Gastroesophageal sphincter (tissue), 3 donors: ENCODE results near the gene WWP2.

Experiments used
- POLR2A ChIP-seq, 2 donors: fragments of 450-650 bp; IDR thresholded peaks; one replicate each; pipeline ENCODE4 v1.6.1; 2017; ENCODE audit warnings: antibody characterized with exemption in 2 of 2, mild to moderate bottlenecking in 2 of 2, moderate library complexity in 1 of 2
- TF ChIP-seq, protein P1 (sequence below), 4 experiments: fragments of 200-600 bp in 2 of 4; fragments of 450-650 bp in 2 of 4; sonication (generic) in 1 of 4; IDR thresholded peaks; one replicate each; pipeline ENCODE4 v1.5.1; 2017 to 2019; ENCODE audit warnings: antibody characterized with exemption in 4 of 4, mild to moderate bottlenecking in 2 of 4, moderate library complexity in 2 of 4

DNA sequence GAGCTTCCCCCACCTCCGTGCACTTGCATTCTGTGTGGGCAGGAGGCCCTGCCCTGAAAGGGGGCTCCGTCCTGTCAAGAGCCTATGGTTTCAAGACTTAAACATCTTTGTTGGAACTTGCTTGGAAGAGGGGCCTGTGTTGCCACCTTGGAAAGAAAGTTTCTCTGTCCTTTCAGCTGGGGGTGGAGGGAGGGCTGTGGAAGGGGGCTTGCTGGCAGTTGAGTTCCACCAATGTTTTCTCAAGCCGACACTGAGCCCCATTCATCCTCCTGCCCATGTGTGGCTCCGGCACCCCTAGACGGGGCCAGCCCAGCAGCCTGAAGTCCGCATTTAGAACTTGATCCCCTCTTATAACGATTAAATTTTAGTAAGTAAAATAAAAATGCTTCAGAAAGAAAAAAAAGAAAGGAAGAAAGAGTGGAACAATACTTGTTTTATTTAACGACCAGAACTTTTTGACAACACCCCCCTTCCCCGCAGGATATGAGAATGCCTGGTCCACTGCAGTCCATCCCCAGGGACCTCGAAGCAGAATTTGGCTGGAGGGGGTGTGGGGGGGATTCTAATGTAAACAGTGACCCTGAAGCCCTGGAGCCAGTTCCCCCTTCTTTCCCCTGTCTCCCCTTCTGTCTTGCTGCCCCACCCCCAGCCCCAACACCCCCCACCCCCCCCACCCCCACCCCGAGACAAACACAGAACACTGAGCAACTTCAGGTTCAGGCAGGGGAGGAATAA, 162.1 kb downstream of the WWP2 start:
- TF ChIP-seq, protein P1, sequence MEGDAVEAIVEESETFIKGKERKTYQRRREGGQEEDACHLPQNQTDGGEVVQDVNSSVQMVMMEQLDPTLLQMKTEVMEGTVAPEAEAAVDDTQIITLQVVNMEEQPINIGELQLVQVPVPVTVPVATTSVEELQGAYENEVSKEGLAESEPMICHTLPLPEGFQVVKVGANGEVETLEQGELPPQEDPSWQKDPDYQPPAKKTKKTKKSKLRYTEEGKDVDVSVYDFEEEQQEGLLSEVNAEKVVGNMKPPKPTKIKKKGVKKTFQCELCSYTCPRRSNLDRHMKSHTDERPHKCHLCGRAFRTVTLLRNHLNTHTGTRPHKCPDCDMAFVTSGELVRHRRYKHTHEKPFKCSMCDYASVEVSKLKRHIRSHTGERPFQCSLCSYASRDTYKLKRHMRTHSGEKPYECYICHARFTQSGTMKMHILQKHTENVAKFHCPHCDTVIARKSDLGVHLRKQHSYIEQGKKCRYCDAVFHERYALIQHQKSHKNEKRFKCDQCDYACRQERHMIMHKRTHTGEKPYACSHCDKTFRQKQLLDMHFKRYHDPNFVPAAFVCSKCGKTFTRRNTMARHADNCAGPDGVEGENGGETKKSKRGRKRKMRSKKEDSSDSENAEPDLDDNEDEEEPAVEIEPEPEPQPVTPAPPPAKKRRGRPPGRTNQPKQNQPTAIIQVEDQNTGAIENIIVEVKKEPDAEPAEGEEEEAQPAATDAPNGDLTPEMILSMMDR (IDR thresholded peaks at IDR 0.05), result no peak
- TF ChIP-seq POLR2A (IDR thresholded peaks at IDR 0.05), result no peak
